Measurements from ENCODE around the gene ZNF575. TPM values are rescaled to one million over a fixed set of nuclear protein-coding genes. Genes with fewer than 3 reads are reported as not detected.

The ZNF575 gene
- polyA plus RNA-seq, 2 donors, result 0.59 to 1.0 TPM

GRCh38 chr19:43575955-43576878, 43.2 kb downstream of the ZNF575 start:
- H3K9me3 ChIP-seq (ENCODE audit: control insufficient read depth in 2 of 2, insufficient read depth in 1 of 2, low read depth in 1 of 2, low read length in 1 of 2), result no peaks in the 10 kb centered on the region
- H3K4me3 ChIP-seq (ENCODE audit: low read depth in 1 of 2, low read length in 2 of 2), result peak overlapping the region; percentile 30 to 68
- 59 to 62% methylated on average over 37 of the region's 37 CpGs for WGBS, 2 donors
- H3K4me1 ChIP-seq (ENCODE audit: control insufficient read depth in 2 of 2, insufficient read depth in 2 of 2, low read length in 1 of 2), result peaks cover 5 to 17% of the 10 kb centered on the region in 2 donors
- H3K27me3 ChIP-seq (ENCODE audit: control insufficient read depth in 1 of 2, insufficient read depth in 2 of 2, low read length in 2 of 2), result no peaks in the 10 kb centered on the region
- peaks cover 0 to 2% of the 10 kb centered on the region in 2 donors for H3K36me3 ChIP-seq (ENCODE audit: control insufficient read depth in 2 of 2, insufficient read depth in 2 of 2, low read length in 1 of 2)
- H3K27ac ChIP-seq (ENCODE audit: low read depth in 2 of 2, low read length in 1 of 2), result peak overlapping the region; percentile 53 to 69

- H3K27ac ChIP-seq (ENCODE audit: low read depth in 2 of 2, low read length in 1 of 2), result no peak overlapping the region
- no peaks in the 10 kb centered on the region for H3K27me3 ChIP-seq (ENCODE audit: control insufficient read depth in 1 of 2, insufficient read depth in 2 of 2, low read length in 2 of 2)
- peaks cover 5 to 18% of the 10 kb centered on the region in 2 donors for H3K4me1 ChIP-seq (ENCODE audit: control insufficient read depth in 2 of 2, insufficient read depth in 2 of 2, low read length in 1 of 2)
- no peak overlapping the region for H3K4me3 ChIP-seq (ENCODE audit: low read depth in 1 of 2, low read length in 2 of 2)
- WGBS, 2 donors, result 86 to 90% methylated on average over 3 of the region's 3 CpGs
- no peaks in the 10 kb centered on the region for H3K36me3 ChIP-seq (ENCODE audit: control insufficient read depth in 2 of 2, insufficient read depth in 2 of 2, low read length in 1 of 2)
- no peaks in the 10 kb centered on the region for H3K9me3 ChIP-seq (ENCODE audit: control insufficient read depth in 2 of 2, insufficient read depth in 1 of 2, low read depth in 1 of 2, low read length in 1 of 2)
These were observed 45.8 kb downstream of the ZNF575 start for GRCh38 chr19:43578787-43579186.

- Histone ChIP-seq H3K27me3 (ENCODE audit: control insufficient read depth in 1 of 2, insufficient read depth in 2 of 2, low read length in 2 of 2) (no peaks in the 10 kb centered on the region), H3K9me3 (ENCODE audit: control insufficient read depth in 2 of 2, insufficient read depth in 1 of 2, low read depth in 1 of 2, low read length in 1 of 2) (no peaks in the 10 kb centered on the region), H3K27ac (ENCODE audit: low read depth in 2 of 2, low read length in 1 of 2) (peak overlapping the region in 1 of 2 donors; percentile 36), H3K4me1 (ENCODE audit: control insufficient read depth in 2 of 2, insufficient read depth in 2 of 2, low read length in 1 of 2) (peaks cover 2 to 6% of the 10 kb centered on the region in 2 donors), H3K36me3 (ENCODE audit: control insufficient read depth in 2 of 2, insufficient read depth in 2 of 2, low read length in 1 of 2) (peaks cover 2 to 3% of the 10 kb centered on the region in 2 donors), H3K4me3 (ENCODE audit: low read depth in 1 of 2, low read length in 2 of 2) (peak overlapping the region; percentile 28 to 52)
- 64 to 72% methylated on average over 7 of the region's 7 CpGs for WGBS, 2 donors
These were observed 48.5 kb downstream of the ZNF575 start for GRCh38 chr19:43581467-43581866.

GRCh38 chr19:43582495-43582894, 49.5 kb downstream of the ZNF575 start:
- H3K4me3 ChIP-seq (ENCODE audit: low read depth in 1 of 2, low read length in 2 of 2), result no peak overlapping the region
- 93 to 99% methylated on average over 2 of the region's 2 CpGs for WGBS, 2 donors
- H3K36me3 ChIP-seq (ENCODE audit: control insufficient read depth in 2 of 2, insufficient read depth in 2 of 2, low read length in 1 of 2), result peaks cover 2 to 3% of the 10 kb centered on the region in 2 donors
- no peaks in the 10 kb centered on the region for H3K27me3 ChIP-seq (ENCODE audit: control insufficient read depth in 1 of 2, insufficient read depth in 2 of 2, low read length in 2 of 2)
- H3K9me3 ChIP-seq (ENCODE audit: control insufficient read depth in 2 of 2, insufficient read depth in 1 of 2, low read depth in 1 of 2, low read length in 1 of 2), result no peaks in the 10 kb centered on the region
- H3K27ac ChIP-seq (ENCODE audit: low read depth in 2 of 2, low read length in 1 of 2), result no peak overlapping the region
- H3K4me1 ChIP-seq (ENCODE audit: control insufficient read depth in 2 of 2, insufficient read depth in 2 of 2, low read length in 1 of 2), result peaks cover 0 to 5% of the 10 kb centered on the region in 2 donors

GRCh38 chr19:43584484-43584883, 51.5 kb downstream of the ZNF575 start:
- no peaks in the 10 kb centered on the region for H3K9me3 ChIP-seq (ENCODE audit: control insufficient read depth in 2 of 2, insufficient read depth in 1 of 2, low read depth in 1 of 2, low read length in 1 of 2)
- no peaks in the 10 kb centered on the region for H3K27me3 ChIP-seq (ENCODE audit: control insufficient read depth in 1 of 2, insufficient read depth in 2 of 2, low read length in 2 of 2)
- no peak overlapping the region for H3K4me3 ChIP-seq (ENCODE audit: low read depth in 1 of 2, low read length in 2 of 2)
- peaks cover 2 to 3% of the 10 kb centered on the region in 2 donors for H3K36me3 ChIP-seq (ENCODE audit: control insufficient read depth in 2 of 2, insufficient read depth in 2 of 2, low read length in 1 of 2)
- no peak overlapping the region for H3K27ac ChIP-seq (ENCODE audit: low read depth in 2 of 2, low read length in 1 of 2)
- WGBS, 2 donors, result 75 to 98% methylated on average over 1 of the region's 1 CpG
- H3K4me1 ChIP-seq (ENCODE audit: control insufficient read depth in 2 of 2, insufficient read depth in 2 of 2, low read length in 1 of 2), result peaks cover 0 to 5% of the 10 kb centered on the region in 2 donors

Other genes starting within 250 kb of the ZNF575 start
- gene CD177, start 179.5 kb upstream of the ZNF575 start, polyA plus RNA-seq, result under 1 TPM; 0.06 to 0.53 TPM
- gene TEX101, start 118.3 kb upstream of the ZNF575 start, polyA plus RNA-seq, result 1 to 10 TPM in 1 of 2 donors, under 1 TPM in 1; 0.96 to 2.4 TPM
- gene LYPD3, start 67.6 kb upstream of the ZNF575 start, polyA plus RNA-seq, result 100 to 1,000 TPM; 208 to 770 TPM
- 10 to 100 TPM; 58.1 to 70.1 TPM for gene PHLDB3, start 28.4 kb upstream of the ZNF575 start, polyA plus RNA-seq
- gene ETHE1, start 6.0 kb upstream of the ZNF575 start, polyA plus RNA-seq, result 10 to 100 TPM; 50.5 to 78.9 TPM
- gene XRCC1, start 42.3 kb downstream of the ZNF575 start, polyA plus RNA-seq, result 10 to 100 TPM; 13.7 to 14.4 TPM
- 10 to 100 TPM; 13.5 to 17.6 TPM for gene PINLYP, start 42.6 kb downstream of the ZNF575 start, polyA plus RNA-seq
- gene IRGQ, start 62.9 kb downstream of the ZNF575 start, polyA plus RNA-seq, result 1 to 10 TPM; 3.1 to 4.1 TPM
- gene ZNF576, start 63.4 kb downstream of the ZNF575 start, polyA plus RNA-seq, result 10 to 100 TPM in 1 of 2 donors, 1 to 10 TPM in 1; 6.8 to 13.0 TPM
- gene SRRM5, start 78.9 kb downstream of the ZNF575 start, polyA plus RNA-seq, result under 1 TPM; 0.14 to 0.71 TPM
- gene ZNF428, start 86.4 kb downstream of the ZNF575 start, polyA plus RNA-seq, result 10 to 100 TPM; 20.4 to 27.3 TPM
- gene CADM4, start 106.7 kb downstream of the ZNF575 start, polyA plus RNA-seq, result 10 to 100 TPM in 1 of 2 donors, 1 to 10 TPM in 1; 9.7 to 21.7 TPM
- gene PLAUR, start 137.0 kb downstream of the ZNF575 start, polyA plus RNA-seq, result 1 to 10 TPM; 5.4 to 5.6 TPM
- gene IRGC, start 182.9 kb downstream of the ZNF575 start, polyA plus RNA-seq, result not detected
- 10 to 100 TPM; 15.8 to 23.2 TPM for gene SMG9, start 221.8 kb downstream of the ZNF575 start, polyA plus RNA-seq
- 1 to 10 TPM; 3.9 to 4.6 TPM for gene KCNN4, start 247.8 kb downstream of the ZNF575 start, polyA plus RNA-seq